Body of pancreas (tissue), 4 donors: ENCODE results near the gene ATG4D. TPM values are rescaled to one million over a fixed set of nuclear protein-coding genes. Genes with fewer than 3 reads are reported as not detected.

Experiments used
- ATAC-seq: fragments of 150-250 bp; one replicate; pipeline ENCODE4 v1.9.1; 2016
- DNase-seq, 4 donors: peaks; one replicate each; pipeline ENCODE4 v3.0.0-alpha.2; 2019
- H3K27ac ChIP-seq, 4 donors: fragments of 200-600 bp; sonication (generic); 1 replicate in 3 of 4; 2 replicates in 1 of 4; pipeline versions ENCODE4 v1.5.1 to v1.6.1; 2016 to 2019; ENCODE audit warnings: mild to moderate bottlenecking in 1 of 4, mixed read lengths in 1 of 4, moderate library complexity in 1 of 4
- H3K27me3 ChIP-seq, 2 donors: fragments of 200-600 bp; sonication (generic); one replicate each; pipeline ENCODE4 v1.6.0; 2016; ENCODE audit warnings: mild to moderate bottlenecking in 1 of 2
- H3K36me3 ChIP-seq, 2 donors: fragments of 200-600 bp; sonication (generic); replicated peaks in 1 of 2; 2 replicates each; pipeline ENCODE4 v1.5.1; 2016; ENCODE audit warnings: low read depth in 2 of 2; ENCODE audit not compliant: insufficient read depth in 1 of 2
- H3K4me1 ChIP-seq: fragments of 200-600 bp; sonication (generic); one replicate; pipeline ENCODE4 v1.6.0; 2016
- H3K4me3 ChIP-seq, 2 donors: fragments of 200-600 bp; sonication (generic); 1 replicate in 1 of 2; 2 replicates in 1 of 2; pipeline ENCODE4 v1.5.1; 2016 to 2019
- H3K9me3 ChIP-seq, 3 donors: fragments of 200-600 bp; sonication (generic); 1 replicate in 2 of 3; 2 replicates in 1 of 3; pipeline ENCODE4 v1.5.1; 2016
- POLR2A ChIP-seq, 3 donors: fragments of 450-650 bp; IDR thresholded peaks; one replicate each; pipeline ENCODE4 v1.6.1; 2016; ENCODE audit warnings: antibody characterized with exemption in 3 of 3, mild to moderate bottlenecking in 2 of 3
- WGBS, 2 donors: methylation state at CpG; one replicate each; pipeline ENCODE4 v1.1.5; 2017; 5-methylcytosine and 5-hydroxymethylcytosine counted together
- intact Hi-C: fragments of 100-400 bp; cut with DNase I; formaldehyde crosslinking; loops from one replicate; pipeline ENCODE4 v1.15.1; 2023
- total RNA-seq, 2 donors: library from RNA; depleted of rRNA; stranded (reverse); fragments of >200 nt; gene quantifications; one replicate each; pipeline ENCODE4 v1.1.0, GENCODE V29; 2016
- TF ChIP-seq, protein P1 (sequence below), 7 experiments: fragments of 450-650 bp in 4 of 7; fragments of 200-600 bp in 3 of 7; sonication (generic) in 3 of 7; IDR thresholded peaks; one replicate each; pipeline ENCODE4 v1.5.1; 2016 to 2019; ENCODE audit warnings: antibody characterized with exemption in 7 of 7

ATG4D gene
- total RNA-seq, 2 donors from 2014 or later = 20.4 to 23.3 TPM

GRCh38 chr19:10543059-10543419, 665 bp upstream of the ATG4D start:
- no peaks in the 10 kb centered on the region for H3K27me3 ChIP-seq
- intact Hi-C loops = no loop called here
- DNase-seq = no peak
- peak; percentile 25 for ATAC-seq
- no peaks in the 10 kb centered on the region for H3K9me3 ChIP-seq
- peak overlapping the region; percentile 77 to 98 (median 95) for H3K27ac ChIP-seq
- peaks cover 26% of the 10 kb centered on the region for H3K4me1 ChIP-seq
- no peak for TF ChIP-seq POLR2A (IDR thresholded peaks at IDR 0.05)
- TF ChIP-seq, protein P1, sequence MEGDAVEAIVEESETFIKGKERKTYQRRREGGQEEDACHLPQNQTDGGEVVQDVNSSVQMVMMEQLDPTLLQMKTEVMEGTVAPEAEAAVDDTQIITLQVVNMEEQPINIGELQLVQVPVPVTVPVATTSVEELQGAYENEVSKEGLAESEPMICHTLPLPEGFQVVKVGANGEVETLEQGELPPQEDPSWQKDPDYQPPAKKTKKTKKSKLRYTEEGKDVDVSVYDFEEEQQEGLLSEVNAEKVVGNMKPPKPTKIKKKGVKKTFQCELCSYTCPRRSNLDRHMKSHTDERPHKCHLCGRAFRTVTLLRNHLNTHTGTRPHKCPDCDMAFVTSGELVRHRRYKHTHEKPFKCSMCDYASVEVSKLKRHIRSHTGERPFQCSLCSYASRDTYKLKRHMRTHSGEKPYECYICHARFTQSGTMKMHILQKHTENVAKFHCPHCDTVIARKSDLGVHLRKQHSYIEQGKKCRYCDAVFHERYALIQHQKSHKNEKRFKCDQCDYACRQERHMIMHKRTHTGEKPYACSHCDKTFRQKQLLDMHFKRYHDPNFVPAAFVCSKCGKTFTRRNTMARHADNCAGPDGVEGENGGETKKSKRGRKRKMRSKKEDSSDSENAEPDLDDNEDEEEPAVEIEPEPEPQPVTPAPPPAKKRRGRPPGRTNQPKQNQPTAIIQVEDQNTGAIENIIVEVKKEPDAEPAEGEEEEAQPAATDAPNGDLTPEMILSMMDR (IDR thresholded peaks at IDR 0.05) = no peak
- H3K4me3 ChIP-seq = peak overlapping the region; percentile 78 to 95
- 44 to 49% methylated on average over 8 of the region's 8 CpGs for WGBS, 2 donors
- H3K36me3 ChIP-seq = peaks cover 0 to 5% of the 10 kb centered on the region in 2 donors

- intact Hi-C loops = no loop called here
Observed at GRCh38 chr19:10544242-10544752, 593 bp downstream of the ATG4D start.

GRCh38 chr19:10544753-10545251, 1.1 kb downstream of the ATG4D start:
- Histone ChIP-seq H3K36me3 (peaks cover 0 to 10% of the 10 kb centered on the region in 2 donors), H3K4me3 (no peak overlapping the region), H3K4me1 (peaks cover 26% of the 10 kb centered on the region), H3K27ac (peak overlapping the region; percentile 77 to 98 (median 95)), H3K9me3 (no peaks in the 10 kb centered on the region), H3K27me3 (no peaks in the 10 kb centered on the region)
- intact Hi-C loops = no loop called here
- ATAC-seq (no peak), DNase-seq (peak in 3 of 4 donors; percentile 27 to 52 (median 31))
- TF ChIP-seq, protein P1 (IDR thresholded peaks at IDR 0.05) = no peak
- no peak for TF ChIP-seq POLR2A (IDR thresholded peaks at IDR 0.05)
- WGBS, 2 donors = 0 to 33% methylated on average over 1 to 23 of the region's 23 CpGs

More at GRCh38 chr19:10544242-10544752, 593 bp downstream of the ATG4D start:
- Histone ChIP-seq H3K36me3 (peaks cover 0 to 8% of the 10 kb centered on the region in 2 donors), H3K27ac (peak overlapping the region; percentile 77 to 98 (median 95)), H3K4me3 (peak overlapping the region; percentile 78 to 95), H3K9me3 (no peaks in the 10 kb centered on the region), H3K27me3 (no peaks in the 10 kb centered on the region), H3K4me1 (peaks cover 26% of the 10 kb centered on the region)
- TF ChIP-seq, protein P1 (IDR thresholded peaks at IDR 0.05) = no peak
- no peak for TF ChIP-seq POLR2A (IDR thresholded peaks at IDR 0.05)
- peak; percentile 72 to 78 (median 76) for DNase-seq
- peak; percentile 20 for ATAC-seq
- WGBS, 2 donors = 17 to 30% methylated on average over 10 to 18 of the region's 22 CpGs

- peaks cover 0 to 16% of the 10 kb centered on the region in 2 donors for H3K36me3 ChIP-seq
- ATAC-seq = no peak
- WGBS, 2 donors = 93 to 100% methylated on average over 2 to 16 of the region's 17 CpGs
- DNase-seq = no peak
- TF ChIP-seq, protein P1 (IDR thresholded peaks at IDR 0.05) = no peak
- no peak for TF ChIP-seq POLR2A (IDR thresholded peaks at IDR 0.05)
- intact Hi-C loops = no loop called here
- H3K27ac ChIP-seq = no peak overlapping the region
- H3K27me3 ChIP-seq = no peaks in the 10 kb centered on the region
- H3K4me1 ChIP-seq = peaks cover 26% of the 10 kb centered on the region
- no peaks in the 10 kb centered on the region for H3K9me3 ChIP-seq
- H3K4me3 ChIP-seq = no peak overlapping the region
Observed at GRCh38 chr19:10546817-10547216, 3.1 kb downstream of the ATG4D start.
